Fibroblast of skin of left quadriceps (primary cell): ENCODE measurements around the gene TERC.
"Not testable (repeated sequence)": the region's sequence is repeated elsewhere in the genome, so short reads cannot be mapped to it uniquely, and the experiment has no call there.

Source experiments
- DNase-seq, 2 experiments: peaks; one replicate each; pipeline ENCODE4 v3.0.0-alpha.2; 2013; ENCODE audit warnings: low read depth in 2 of 2

TERC gene

GRCh38 chr3:169771497-169772304 is 6.8 kb upstream of the TERC start:
- peak in 1 of 2 experiments; percentile 66 for DNase-seq

- DNase-seq = peak in 1 of 2 experiments; percentile 18
Observed at GRCh38 chr3:169769287-169770181, 4.7 kb upstream of the TERC start, which contains the start of gene ACTRT3. Gene ACTRT3 (minus strand): TSS chr3:169769561. CDS start chr3:169769520, 41 bp downstream.

- peak in 1 of 2 experiments; percentile 16 for DNase-seq
Observed at GRCh38 chr3:169764312-169764881, 463 bp downstream of the TERC start.

DNA sequence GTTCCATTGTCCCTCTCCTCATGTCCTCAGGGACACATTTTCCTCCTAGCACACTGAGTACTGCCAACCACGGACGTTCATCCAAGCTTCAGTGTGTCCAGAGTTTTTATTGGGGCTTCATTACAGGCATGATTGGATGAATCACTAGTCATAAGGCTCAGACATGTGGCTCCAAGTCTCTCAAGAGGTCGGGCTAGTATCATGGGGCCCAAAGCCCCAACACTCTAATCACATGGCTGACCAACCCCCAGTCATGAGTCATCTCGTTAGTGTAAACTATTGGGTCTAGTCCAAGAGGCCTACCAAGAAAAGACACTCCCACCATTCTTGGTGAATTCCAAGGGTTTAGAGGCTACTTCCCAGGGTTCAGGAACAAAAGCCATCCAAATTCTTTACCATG is 4.4 kb downstream of the TERC start:
- no peak for DNase-seq

DNA sequence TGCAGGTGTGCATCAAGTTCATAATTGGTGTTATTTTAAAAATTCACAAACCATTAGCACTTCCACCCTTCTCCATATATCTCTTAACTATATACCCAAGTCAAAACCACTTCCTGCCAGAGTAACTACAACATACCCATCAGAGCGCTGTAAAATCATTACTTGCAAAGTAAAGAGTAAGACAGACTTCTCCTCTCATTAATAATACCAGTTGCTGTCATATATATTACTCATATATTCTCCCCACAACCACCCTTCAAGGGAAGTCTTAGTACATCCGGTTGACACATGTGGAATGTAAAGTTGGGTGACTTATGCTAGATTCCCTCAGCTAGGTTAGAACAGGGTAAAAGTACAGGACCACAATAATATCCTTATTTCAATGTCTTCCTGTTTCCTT is 5.6 kb downstream of the TERC start:
- DNase-seq = no peak

- DNase-seq = no peak
Observed at GRCh38 chr3:169758359-169758994, 6.4 kb downstream of the TERC start.

DNA sequence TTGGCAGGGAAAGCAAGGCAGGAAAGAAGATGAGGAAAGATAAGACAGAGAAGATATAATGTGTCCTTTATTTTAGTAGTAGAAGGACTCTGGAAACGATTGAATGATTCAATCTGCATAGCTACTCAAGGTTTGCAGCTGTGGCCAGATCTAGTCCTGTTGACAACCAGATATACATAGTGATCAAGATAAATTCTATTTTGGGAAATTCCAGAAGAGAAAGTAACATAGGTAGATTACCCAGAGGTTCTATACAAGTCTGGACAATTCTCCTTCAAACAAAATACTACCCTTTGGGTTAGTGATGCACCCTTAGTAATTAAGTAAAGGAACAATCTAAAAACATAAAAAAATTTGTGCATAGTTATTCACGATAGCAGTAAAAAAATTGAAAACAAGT is 9.4 kb downstream of the TERC start:
- no peak for DNase-seq

DNA sequence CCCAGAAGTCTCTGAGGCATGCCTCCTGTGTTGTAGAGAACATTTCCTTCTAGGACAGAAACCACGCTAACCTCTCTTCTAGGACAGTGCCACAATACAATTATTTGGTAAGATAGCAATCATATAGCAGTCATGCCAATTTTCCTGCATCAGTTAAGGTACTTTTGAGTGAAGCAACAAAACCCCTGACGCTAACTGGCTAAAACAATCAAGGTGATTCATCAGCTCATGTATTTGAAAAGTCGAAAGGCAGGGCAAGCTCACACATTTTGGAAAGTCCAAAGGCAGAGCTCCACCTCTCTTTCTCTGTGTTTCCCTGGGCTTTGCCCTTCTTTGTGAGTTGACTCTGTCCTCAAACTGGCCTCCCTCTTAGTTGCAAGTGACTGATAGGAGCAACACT is 10.1 kb downstream of the TERC start:
- DNase-seq = no peak

DNA sequence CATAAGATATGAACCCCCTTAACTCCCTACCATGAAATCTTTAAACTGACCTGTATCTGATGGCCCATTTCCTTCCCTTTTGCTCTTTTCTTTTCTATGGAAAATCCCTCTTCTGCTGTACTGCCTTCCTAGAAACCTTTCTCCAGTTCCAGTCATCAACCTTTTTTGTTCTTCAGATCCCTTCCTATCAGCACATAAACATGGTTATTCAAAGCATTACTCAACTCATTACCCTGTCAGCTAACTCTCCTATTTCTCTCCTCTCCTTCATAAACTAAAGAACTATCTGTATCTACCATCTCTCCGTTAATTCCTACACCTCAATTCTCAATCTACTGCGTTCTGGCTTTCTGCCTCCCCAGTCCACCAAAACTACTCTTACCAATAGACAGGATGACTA is 13.0 kb downstream of the TERC start:
- DNase-seq = no peak

DNA sequence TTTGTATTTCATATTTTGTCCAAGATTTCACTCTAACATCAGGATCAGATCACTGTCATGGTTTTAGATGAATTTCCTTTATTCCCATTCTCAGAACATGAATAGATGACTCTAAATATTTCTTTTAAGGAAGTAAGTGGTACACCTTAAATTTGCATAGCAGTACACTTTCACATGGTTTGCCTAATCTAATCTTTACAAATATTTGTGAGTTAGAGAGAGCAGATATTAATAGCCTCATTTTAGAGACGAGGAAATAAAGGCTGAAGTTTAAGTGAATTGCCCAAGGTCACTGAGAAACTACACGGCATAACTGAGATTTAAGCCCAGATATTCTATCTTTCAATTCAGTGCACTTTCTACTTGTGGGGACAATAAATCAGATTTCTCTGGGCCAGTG is 14.2 kb downstream of the TERC start:
- DNase-seq = no peak

GRCh38 chr3:169748670-169749069 is 16.2 kb downstream of the TERC start:
- DNase-seq = no peak

- no peak for DNase-seq
Observed at GRCh38 chr3:169746924-169747323, 17.9 kb downstream of the TERC start.

DNA sequence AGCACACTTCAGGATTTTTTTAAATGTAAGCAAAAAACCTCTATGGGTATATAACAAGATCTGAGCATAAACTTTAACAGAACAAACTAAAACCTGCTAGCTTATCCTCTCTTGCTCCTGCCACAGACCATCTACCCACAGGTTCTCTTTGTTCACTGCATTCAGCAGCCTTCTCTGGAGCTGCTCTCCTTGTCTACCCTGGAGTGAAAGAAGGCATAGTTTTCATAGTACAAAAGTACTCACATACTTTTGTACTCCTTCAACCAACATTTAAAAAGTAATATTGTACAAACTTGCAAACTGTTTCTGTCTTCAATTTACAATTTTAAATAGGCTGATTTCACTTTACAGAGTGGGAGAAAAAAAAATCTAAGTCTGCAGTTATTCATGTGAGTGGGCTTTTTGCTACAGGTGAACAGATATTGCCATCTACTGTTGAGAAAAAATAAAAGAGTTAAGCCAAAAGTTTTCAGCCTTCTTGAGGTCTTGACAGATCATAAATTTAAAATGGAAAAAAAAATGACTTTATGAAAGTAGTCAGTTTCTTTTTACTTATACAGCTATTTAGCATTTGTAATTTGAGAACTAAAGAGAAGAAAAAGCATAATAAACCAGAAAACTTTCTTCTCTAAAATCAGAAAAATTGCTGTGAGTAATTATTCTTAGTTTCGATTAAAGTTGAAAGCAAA is 20.4 kb downstream of the TERC start:
- no peak for DNase-seq

- DNase-seq = no peak
Observed at GRCh38 chr3:169739067-169739466, 25.8 kb downstream of the TERC start.

- not testable (repeated sequence) for DNase-seq
Observed at GRCh38 chr3:169731857-169732256, 33.0 kb downstream of the TERC start.

DNA sequence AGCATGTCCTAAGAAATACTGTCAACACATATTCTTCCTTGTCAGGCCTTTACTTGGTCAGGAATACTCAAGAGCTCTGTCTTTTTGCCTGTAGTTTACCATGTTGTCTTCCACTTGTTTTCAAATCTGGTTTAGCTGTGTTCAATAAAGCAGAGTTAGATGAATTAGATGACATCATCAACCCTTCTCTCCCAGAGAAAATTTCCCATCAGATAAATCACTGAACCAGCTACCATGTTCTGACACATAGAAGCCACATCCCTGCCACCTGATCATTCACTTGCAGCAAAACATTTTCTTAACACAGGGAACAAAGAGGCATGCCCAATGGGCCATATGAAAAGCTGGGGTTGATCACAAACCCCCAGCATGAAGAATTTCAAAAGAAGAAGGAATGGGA is 42.1 kb downstream of the TERC start:
- DNase-seq = no peak

GRCh38 chr3:169718415-169718814 is 46.4 kb downstream of the TERC start:
- DNase-seq = not testable (repeated sequence)
